ENCODE measurements around the gene HTR1D. TPM values are rescaled to one million over a fixed set of nuclear protein-coding genes. Genes with fewer than 3 reads are reported as not detected.
A peak's percentile ranks its signal among the peaks of the same experiment; 100 is the strongest.

HTR1D gene
- total RNA-seq, 6 experiments from 2014 or later: not detected

DNA sequence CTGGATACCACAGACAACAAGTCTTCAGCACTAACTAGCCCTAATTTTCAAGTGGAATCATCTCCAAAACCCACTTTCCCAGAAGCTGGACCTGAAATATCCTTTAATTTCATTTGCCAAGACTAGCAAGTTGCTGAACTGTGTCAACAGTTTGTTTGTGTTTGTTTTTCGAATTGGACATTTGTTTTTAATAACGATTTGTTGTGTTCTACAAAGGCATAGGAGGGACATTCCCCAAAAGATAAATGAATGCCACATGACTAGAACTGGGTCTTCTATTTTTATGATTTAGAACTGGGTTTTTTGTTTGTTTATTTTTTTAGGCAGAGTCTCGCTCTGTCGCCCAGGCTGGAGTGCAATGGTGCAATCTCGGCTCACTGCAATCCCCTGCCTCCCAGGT lies 66.6 kb downstream of the HTR1D start:
- no peak for DNase-seq

DNA sequence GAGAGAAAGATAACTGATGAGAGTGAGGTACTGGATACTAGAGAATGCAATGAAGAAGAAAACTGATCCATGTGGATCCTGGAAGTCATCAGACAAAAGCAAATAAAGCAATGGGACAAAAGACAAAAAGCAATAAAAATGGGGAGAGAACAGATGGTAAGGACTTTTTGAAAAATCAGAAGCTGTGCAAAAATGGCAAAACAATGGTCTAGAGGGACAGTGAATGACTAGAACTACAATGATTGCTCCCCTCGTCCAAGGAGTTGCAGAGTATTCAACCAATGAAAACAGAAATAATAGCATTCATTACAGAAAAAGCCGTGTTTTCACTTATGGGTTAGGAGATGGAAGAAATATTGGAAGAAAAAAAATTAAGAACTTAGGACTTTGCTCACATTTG lies 67.2 kb downstream of the HTR1D start:
- peaks cover 0 to 25% (median 10%) of the 10 kb centered on the region in 4 donors for H3K4me1 ChIP-seq
- TF ChIP-seq POLR2A (IDR thresholded peaks at IDR 0.05): no peak
- TF ChIP-seq, protein P1, sequence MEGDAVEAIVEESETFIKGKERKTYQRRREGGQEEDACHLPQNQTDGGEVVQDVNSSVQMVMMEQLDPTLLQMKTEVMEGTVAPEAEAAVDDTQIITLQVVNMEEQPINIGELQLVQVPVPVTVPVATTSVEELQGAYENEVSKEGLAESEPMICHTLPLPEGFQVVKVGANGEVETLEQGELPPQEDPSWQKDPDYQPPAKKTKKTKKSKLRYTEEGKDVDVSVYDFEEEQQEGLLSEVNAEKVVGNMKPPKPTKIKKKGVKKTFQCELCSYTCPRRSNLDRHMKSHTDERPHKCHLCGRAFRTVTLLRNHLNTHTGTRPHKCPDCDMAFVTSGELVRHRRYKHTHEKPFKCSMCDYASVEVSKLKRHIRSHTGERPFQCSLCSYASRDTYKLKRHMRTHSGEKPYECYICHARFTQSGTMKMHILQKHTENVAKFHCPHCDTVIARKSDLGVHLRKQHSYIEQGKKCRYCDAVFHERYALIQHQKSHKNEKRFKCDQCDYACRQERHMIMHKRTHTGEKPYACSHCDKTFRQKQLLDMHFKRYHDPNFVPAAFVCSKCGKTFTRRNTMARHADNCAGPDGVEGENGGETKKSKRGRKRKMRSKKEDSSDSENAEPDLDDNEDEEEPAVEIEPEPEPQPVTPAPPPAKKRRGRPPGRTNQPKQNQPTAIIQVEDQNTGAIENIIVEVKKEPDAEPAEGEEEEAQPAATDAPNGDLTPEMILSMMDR (IDR thresholded peaks at IDR 0.05): no peak
- no peak overlapping the region for H3K4me3 ChIP-seq
- WGBS (ENCODE audit: insufficient coverage, low coverage, low lambda C conversion rate, missing lambda C conversion rate): 57% methylated on average over 2 of the region's 2 CpGs
- ATAC-seq (no peak), DNase-seq (no peak)
- H3K27ac ChIP-seq: peak overlapping the region in 1 of 3 donors; percentile 2
- intact Hi-C loops (cut with DNase I): no loop called here
- H3K27me3 ChIP-seq: no peaks in the 10 kb centered on the region
- H3K36me3 ChIP-seq: no peaks in the 10 kb centered on the region
- H3K9me3 ChIP-seq: no peaks in the 10 kb centered on the region

More for the DNA sequence above, 66.6 kb downstream of the HTR1D start:
- TF ChIP-seq POLR2A (IDR thresholded peaks at IDR 0.05): no peak
- TF ChIP-seq, protein P1 (IDR thresholded peaks at IDR 0.05): no peak
- no peaks in the 10 kb centered on the region for H3K36me3 ChIP-seq
- no peak overlapping the region for H3K4me3 ChIP-seq
- peak; percentile 39 to 69 (median 60) for ATAC-seq
- WGBS (ENCODE audit: insufficient coverage, low coverage, low lambda C conversion rate, missing lambda C conversion rate): 21% methylated on average over 5 of the region's 5 CpGs
- no peaks in the 10 kb centered on the region for H3K9me3 ChIP-seq
- no peaks in the 10 kb centered on the region for H3K27me3 ChIP-seq
- H3K4me1 ChIP-seq: peaks cover 0 to 25% (median 10%) of the 10 kb centered on the region in 4 donors
- peak overlapping the region in 2 of 3 donors; percentile 2 to 16 for H3K27ac ChIP-seq
- intact Hi-C loops (cut with DNase I): no loop called here

DNA sequence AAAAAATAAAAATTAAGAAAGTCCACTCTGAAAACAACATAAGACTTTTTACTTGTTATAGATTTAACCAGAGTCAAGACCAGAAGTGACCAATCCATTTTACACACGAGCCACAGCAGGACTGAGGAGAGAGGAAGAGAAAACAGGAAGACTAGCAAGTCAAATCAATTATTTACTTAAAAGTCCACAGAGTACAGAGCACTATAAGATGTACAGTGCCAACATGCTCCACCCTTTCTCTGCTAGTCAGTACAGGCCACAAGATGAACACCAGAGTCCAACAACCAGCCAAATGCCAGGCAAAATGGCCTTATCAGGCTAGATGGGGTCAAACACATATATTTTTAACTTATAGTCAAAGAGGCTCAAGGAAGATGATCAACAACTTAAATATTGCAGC lies 68.2 kb downstream of the HTR1D start:
- intact Hi-C loops (cut with DNase I): no loop called here
- Histone ChIP-seq H3K27me3 (no peaks in the 10 kb centered on the region), H3K36me3 (no peaks in the 10 kb centered on the region), H3K4me1 (peaks cover 0 to 25% (median 10%) of the 10 kb centered on the region in 4 donors), H3K27ac (peak overlapping the region in 1 of 3 donors; percentile 25), H3K9me3 (no peaks in the 10 kb centered on the region), H3K4me3 (no peak overlapping the region)
- WGBS (ENCODE audit: insufficient coverage, low coverage, low lambda C conversion rate, missing lambda C conversion rate): 6% methylated on average over 1 of the region's 1 CpG
- TF ChIP-seq, protein P1 (IDR thresholded peaks at IDR 0.05): no peak
- no peak for TF ChIP-seq POLR2A (IDR thresholded peaks at IDR 0.05)
- ATAC-seq (peak; percentile 93 to 97 (median 96)), DNase-seq (peak in 1 of 3 donors; percentile 49)

DNA sequence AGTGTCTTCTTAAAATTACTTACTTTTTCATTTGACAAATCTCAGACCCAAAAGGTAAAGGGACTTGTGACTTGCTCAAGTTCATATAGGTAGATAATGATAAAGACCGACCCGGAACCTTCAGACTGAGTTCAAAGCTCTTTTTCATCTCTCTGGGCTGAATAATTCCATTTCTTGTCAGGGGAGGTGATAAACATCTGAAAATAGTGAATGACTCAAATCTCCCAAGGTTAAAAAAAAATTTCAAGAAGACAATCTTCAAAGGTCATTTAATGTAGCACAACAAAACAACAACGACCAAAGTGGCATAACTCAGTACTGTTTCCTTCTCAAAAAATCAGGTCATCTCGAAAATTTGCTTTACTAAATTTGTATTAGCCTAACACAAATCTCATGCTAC lies 69.2 kb downstream of the HTR1D start:
- WGBS (ENCODE audit: insufficient coverage, low coverage, low lambda C conversion rate, missing lambda C conversion rate): 67% methylated on average over 4 of the region's 4 CpGs
- intact Hi-C loops (cut with DNase I): no loop called here
- no peak overlapping the region for H3K27ac ChIP-seq
- no peak overlapping the region for H3K4me3 ChIP-seq
- H3K9me3 ChIP-seq: no peaks in the 10 kb centered on the region
- no peak for TF ChIP-seq POLR2A (IDR thresholded peaks at IDR 0.05)
- TF ChIP-seq, protein P1 (IDR thresholded peaks at IDR 0.05): no peak
- H3K27me3 ChIP-seq: no peaks in the 10 kb centered on the region
- no peaks in the 10 kb centered on the region for H3K36me3 ChIP-seq
- ATAC-seq (no peak), DNase-seq (no peak)
- peaks cover 0 to 25% (median 10%) of the 10 kb centered on the region in 4 donors for H3K4me1 ChIP-seq

Small RNAs within 50 kb of the gene (small RNA-seq; reads per million reads assigned to genes)
- gene RNU6-135P: 0 reads per million in 2 experiments
- gene RNU6-514P: 0 reads per million in 2 experiments

Other genes starting within 250 kb of the HTR1D start
- not detected for gene LACTBL1, start 244.6 kb downstream of the HTR1D start, total RNA-seq
- not detected for gene TEX46, start 201.7 kb downstream of the HTR1D start, total RNA-seq
- gene KDM1A, start 198.0 kb downstream of the HTR1D start, total RNA-seq: 10 to 100 TPM; 15.3 to 22.2 (median 18.6) TPM
- gene LUZP1, start 48.6 kb downstream of the HTR1D start, total RNA-seq: 1 to 10 TPM; 4.1 to 8.0 (median 6.1) TPM
- gene HNRNPR, start 126.8 kb upstream of the HTR1D start, total RNA-seq: 10 to 100 TPM; 27.5 to 44.2 (median 32.0) TPM
- 1 to 10 TPM; 2.8 to 4.5 (median 3.4) TPM for gene ZNF436, start 152.3 kb upstream of the HTR1D start, total RNA-seq
- gene TCEA3, start 207.2 kb upstream of the HTR1D start, total RNA-seq: 10 to 100 TPM; 53.3 to 94.0 (median 63.2) TPM